Panc1 (cell line): ENCODE results near the gene EVL. TPM values are rescaled to one million over a fixed set of nuclear protein-coding genes. Genes with fewer than 3 reads are reported as not detected.

Experiments used
- ATAC-seq: fragments of 200-7000 bp; cut with Tn5 transposase; 2 replicates; pipeline ENCODE4 v1.9.1; 2020; ENCODE audit warnings: mild to moderate bottlenecking, moderate library complexity
- BruUV-seq: library from RNA; stranded (reverse); fragments of 400-500 nt; replicated peaks from 2 replicates; lab custom pipeline; 2021; lab: Mats Ljungman, UMichigan
- CTCF ChIA-PET: fragments of 300-600 bp; sonication (Branson Sonifier 250); formaldehyde crosslinking; loops from one replicate; lab custom pipeline; 2022; ENCODE audit warnings: antibody characterized with exemption; lab: Charles Lee
- POLR2A ChIA-PET: fragments of 300-600 bp; sonication (Branson Sonifier 250); formaldehyde crosslinking; loops from one replicate; lab custom pipeline; 2022; ENCODE audit warnings: antibody characterized with exemption; lab: Charles Lee
- DNase-seq: peaks from one replicate; pipeline ENCODE4 v3.0.0-alpha.2; 2010; ENCODE audit warnings: low read depth, low spot score
- H3K27ac ChIP-seq: 2 replicates; pipeline ENCODE4 v1.5.1; 2011; ENCODE audit warnings: mild to moderate bottlenecking, low read length, inconsistent platforms
- H3K27me3 ChIP-seq: fragments of 200-500 bp; sonication (Bioruptor generic); 2 replicates; pipeline ENCODE4 v1.6.0; 2014; ENCODE audit warnings: low read length, inconsistent platforms; ENCODE audit not compliant: control insufficient read depth, insufficient read depth
- H3K36me3 ChIP-seq: fragments of 200-500 bp; sonication (Bioruptor generic); 2 replicates; pipeline ENCODE4 v1.5.1; 2014; ENCODE audit warnings: inconsistent platforms, mild to moderate bottlenecking, low read length, moderate library complexity; ENCODE audit not compliant: control insufficient read depth, insufficient read depth
- H3K4me1 ChIP-seq: 2 replicates; pipeline ENCODE4 v1.5.1; 2011; ENCODE audit warnings: inconsistent platforms, mild to moderate bottlenecking, low read length, moderate library complexity; ENCODE audit not compliant: control insufficient read depth, insufficient read depth
- H3K4me3 ChIP-seq, 2 experiments: 2 replicates each; pipeline ENCODE4 v1.5.1; 2011 to 2012; ENCODE audit warnings: low read depth in 2 of 2, low read length in 2 of 2, mild to moderate bottlenecking in 2 of 2, inconsistent platforms in 1 of 2, moderate library complexity in 1 of 2
- H3K9me3 ChIP-seq: fragments of 200-500 bp; sonication (Bioruptor generic); 2 replicates; pipeline ENCODE4 v1.5.1; 2014; ENCODE audit warnings: low read depth, mild to moderate bottlenecking, inconsistent platforms, low read length, moderate library complexity; ENCODE audit not compliant: control insufficient read depth, insufficient read depth
- POLR2AphosphoS5 ChIP-seq: IDR thresholded peaks from 2 replicates; pipeline ENCODE4 v1.6.1; 2012; ENCODE audit warnings: mild to moderate bottlenecking, low read depth, low read length, moderate library complexity
- SIN3A ChIP-seq: IDR thresholded peaks from 2 replicates; pipeline ENCODE4 v1.6.1; 2012; ENCODE audit warnings: low read depth, mild to moderate bottlenecking, low read length, moderate library complexity, borderline replicate concordance; ENCODE audit not compliant: insufficient read depth
- TCF7L2 ChIP-seq: IDR thresholded peaks from 2 replicates; pipeline ENCODE4 v1.6.1; 2011; ENCODE audit warnings: mild to moderate bottlenecking, low read depth, low read length, inconsistent platforms
- in situ Hi-C: cut with HindIII; loops from 2 replicates; pipeline ENCODE4 v1.10.0; 2016; ENCODE audit warnings: low sequenced_read_pairs, low pct_unique_long_range_greater_than_20kb
- intact Hi-C: fragments of 100-400 bp; cut with micrococcal nuclease; formaldehyde crosslinking; loops from one replicate; pipeline ENCODE4 v1.10.0; 2022; ENCODE audit not compliant: unreplicated experiment
- total RNA-seq: library from RNA; stranded (reverse); gene quantifications from one replicate; pipeline ENCODE4 v1.2.1, GENCODE V29; 2021; ENCODE audit not compliant: unreplicated experiment
- TF ChIP-seq, protein P1 (sequence below), 2 experiments: IDR thresholded peaks; 2 replicates each; pipeline ENCODE4 v1.6.1; 2011 to 2012; ENCODE audit warnings: low read depth in 2 of 2, control low read depth in 1 of 2, low read length in 1 of 2, mild to moderate bottlenecking in 1 of 2, moderate library complexity in 1 of 2; ENCODE audit not compliant: insufficient read depth in 1 of 2
- TF ChIP-seq, protein P2 (sequence below): fragments of 450-650 bp; IDR thresholded peaks from 2 replicates; pipeline ENCODE4 v1.5.1; 2017; ENCODE audit warnings: mild to moderate bottlenecking

Gene EVL
- total RNA-seq, 1 experiment from 2014 or later: 38.3 TPM

DNA sequence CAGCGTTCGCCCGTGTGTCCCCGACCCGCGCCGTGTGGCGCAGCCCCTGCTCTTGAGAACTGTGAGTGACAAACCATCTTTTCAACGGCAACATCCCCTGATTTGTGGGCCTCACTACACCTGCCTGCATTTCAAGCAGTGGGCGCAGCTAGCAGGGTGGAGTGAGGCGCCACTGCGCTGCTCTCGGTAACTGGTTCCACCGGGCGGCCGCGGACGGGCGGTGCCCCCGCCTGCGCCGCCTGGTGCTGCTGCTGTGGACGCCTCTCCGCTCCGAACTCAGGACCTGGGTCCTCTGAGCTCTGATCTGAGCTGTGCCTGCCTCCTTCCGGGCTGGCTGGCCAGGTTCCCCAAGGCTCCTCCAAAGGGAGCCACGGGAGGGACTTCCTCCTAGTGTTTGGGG, 100.2 kb downstream of the EVL start:
- CTCF ChIA-PET: no interaction called here
- intact Hi-C loops (no loop called here), in situ Hi-C loops (no loop called here)
- no peak overlapping the region for H3K4me3 ChIP-seq
- H3K36me3 ChIP-seq: no peaks in the 10 kb centered on the region
- TF ChIP-seq, protein P1, sequence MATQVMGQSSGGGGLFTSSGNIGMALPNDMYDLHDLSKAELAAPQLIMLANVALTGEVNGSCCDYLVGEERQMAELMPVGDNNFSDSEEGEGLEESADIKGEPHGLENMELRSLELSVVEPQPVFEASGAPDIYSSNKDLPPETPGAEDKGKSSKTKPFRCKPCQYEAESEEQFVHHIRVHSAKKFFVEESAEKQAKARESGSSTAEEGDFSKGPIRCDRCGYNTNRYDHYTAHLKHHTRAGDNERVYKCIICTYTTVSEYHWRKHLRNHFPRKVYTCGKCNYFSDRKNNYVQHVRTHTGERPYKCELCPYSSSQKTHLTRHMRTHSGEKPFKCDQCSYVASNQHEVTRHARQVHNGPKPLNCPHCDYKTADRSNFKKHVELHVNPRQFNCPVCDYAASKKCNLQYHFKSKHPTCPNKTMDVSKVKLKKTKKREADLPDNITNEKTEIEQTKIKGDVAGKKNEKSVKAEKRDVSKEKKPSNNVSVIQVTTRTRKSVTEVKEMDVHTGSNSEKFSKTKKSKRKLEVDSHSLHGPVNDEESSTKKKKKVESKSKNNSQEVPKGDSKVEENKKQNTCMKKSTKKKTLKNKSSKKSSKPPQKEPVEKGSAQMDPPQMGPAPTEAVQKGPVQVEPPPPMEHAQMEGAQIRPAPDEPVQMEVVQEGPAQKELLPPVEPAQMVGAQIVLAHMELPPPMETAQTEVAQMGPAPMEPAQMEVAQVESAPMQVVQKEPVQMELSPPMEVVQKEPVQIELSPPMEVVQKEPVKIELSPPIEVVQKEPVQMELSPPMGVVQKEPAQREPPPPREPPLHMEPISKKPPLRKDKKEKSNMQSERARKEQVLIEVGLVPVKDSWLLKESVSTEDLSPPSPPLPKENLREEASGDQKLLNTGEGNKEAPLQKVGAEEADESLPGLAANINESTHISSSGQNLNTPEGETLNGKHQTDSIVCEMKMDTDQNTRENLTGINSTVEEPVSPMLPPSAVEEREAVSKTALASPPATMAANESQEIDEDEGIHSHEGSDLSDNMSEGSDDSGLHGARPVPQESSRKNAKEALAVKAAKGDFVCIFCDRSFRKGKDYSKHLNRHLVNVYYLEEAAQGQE (IDR thresholded peaks at IDR 0.05; ENCODE audit: insufficient read depth in 1 of 2, low read depth in 2 of 2, low read length in 1 of 2): no peak
- TF ChIP-seq SIN3A (no peak), TCF7L2 (no peak), POLR2AphosphoS5 (no peak)
- TF ChIP-seq, protein P2, sequence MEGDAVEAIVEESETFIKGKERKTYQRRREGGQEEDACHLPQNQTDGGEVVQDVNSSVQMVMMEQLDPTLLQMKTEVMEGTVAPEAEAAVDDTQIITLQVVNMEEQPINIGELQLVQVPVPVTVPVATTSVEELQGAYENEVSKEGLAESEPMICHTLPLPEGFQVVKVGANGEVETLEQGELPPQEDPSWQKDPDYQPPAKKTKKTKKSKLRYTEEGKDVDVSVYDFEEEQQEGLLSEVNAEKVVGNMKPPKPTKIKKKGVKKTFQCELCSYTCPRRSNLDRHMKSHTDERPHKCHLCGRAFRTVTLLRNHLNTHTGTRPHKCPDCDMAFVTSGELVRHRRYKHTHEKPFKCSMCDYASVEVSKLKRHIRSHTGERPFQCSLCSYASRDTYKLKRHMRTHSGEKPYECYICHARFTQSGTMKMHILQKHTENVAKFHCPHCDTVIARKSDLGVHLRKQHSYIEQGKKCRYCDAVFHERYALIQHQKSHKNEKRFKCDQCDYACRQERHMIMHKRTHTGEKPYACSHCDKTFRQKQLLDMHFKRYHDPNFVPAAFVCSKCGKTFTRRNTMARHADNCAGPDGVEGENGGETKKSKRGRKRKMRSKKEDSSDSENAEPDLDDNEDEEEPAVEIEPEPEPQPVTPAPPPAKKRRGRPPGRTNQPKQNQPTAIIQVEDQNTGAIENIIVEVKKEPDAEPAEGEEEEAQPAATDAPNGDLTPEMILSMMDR: no peak
- ATAC-seq (0 out of 2 replicates have a peak, but pooled peaks have one; percentile 31), DNase-seq (no peak)
- H3K27ac ChIP-seq: no peak overlapping the region
- no peaks in the 10 kb centered on the region for H3K4me1 ChIP-seq
- H3K9me3 ChIP-seq: no peaks in the 10 kb centered on the region
- POLR2A ChIA-PET: no interaction called here
- no TSS peak for BruUV-seq
- no peaks in the 10 kb centered on the region for H3K27me3 ChIP-seq

DNA sequence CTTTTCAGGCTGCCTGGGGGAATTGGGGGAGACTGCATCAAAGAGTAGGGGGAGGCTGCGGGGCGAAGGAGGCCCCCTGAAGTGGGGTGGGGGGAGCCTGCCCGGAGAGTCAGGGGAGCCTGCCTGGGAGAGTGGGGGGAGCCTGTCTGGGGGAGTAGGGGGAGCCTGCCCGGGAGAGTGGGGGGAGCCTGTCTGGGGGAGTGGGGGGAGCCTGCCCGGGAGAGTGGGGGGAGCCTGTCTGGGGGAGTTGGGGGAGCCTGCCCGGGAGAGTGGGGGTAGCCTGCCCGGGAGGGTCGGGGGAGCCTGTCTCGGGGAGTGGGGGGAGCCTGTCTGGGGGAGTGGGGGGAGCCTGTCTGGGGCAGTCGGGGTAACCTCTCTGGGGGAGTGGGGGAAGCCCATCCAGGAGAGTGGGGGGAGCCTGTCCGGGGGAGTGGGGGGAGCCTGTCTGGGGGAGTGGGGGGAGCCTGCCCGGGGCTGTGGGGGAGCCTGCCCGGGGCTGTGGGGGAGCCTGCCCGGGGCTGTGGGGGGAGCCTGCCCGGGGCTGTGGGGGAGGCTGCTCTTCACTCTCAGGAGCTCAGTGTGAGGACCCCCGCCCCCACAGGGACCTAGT, 100.7 kb downstream of the EVL start:
- ChIA-PET POLR2A (no interaction called here), CTCF (no interaction called here)
- Histone ChIP-seq H3K27me3 (no peaks in the 10 kb centered on the region), H3K9me3 (no peaks in the 10 kb centered on the region), H3K36me3 (no peaks in the 10 kb centered on the region), H3K4me1 (no peaks in the 10 kb centered on the region), H3K27ac (no peak overlapping the region), H3K4me3 (no peak overlapping the region)
- no peak for TF ChIP-seq TCF7L2
- TF ChIP-seq POLR2AphosphoS5: no peak
- TF ChIP-seq, protein P2: no peak
- TF ChIP-seq, protein P1 (IDR thresholded peaks at IDR 0.05; ENCODE audit: insufficient read depth in 1 of 2, low read depth in 2 of 2, low read length in 1 of 2): no peak
- no peak for TF ChIP-seq SIN3A
- DNase-seq: no peak
- ATAC-seq: no peak
- intact Hi-C loops (no loop called here), in situ Hi-C loops (no loop called here)
- BruUV-seq: no TSS peak
